ENCODE measurements around the gene DNAJC5.

The DNAJC5 gene

GRCh38 chr20:63953764-63954429 lies 59.0 kb downstream of the DNAJC5 start:
- Histone ChIP-seq H3K4me3 (ENCODE audit: low read depth, low read length) (no peak overlapping the region), H3K4me1 (ENCODE audit: control insufficient read depth, insufficient read depth, low read length) (peaks cover 39% of the 10 kb centered on the region), H3K36me3 (ENCODE audit: control insufficient read depth, insufficient read depth, low read length) (0 out of 2 replicates have a peak, but pooled peaks cover 3% of the 10 kb centered on the region), H3K27me3 (ENCODE audit: control insufficient read depth, insufficient read depth, low read length) (no peaks in the 10 kb centered on the region), H3K27ac (ENCODE audit: low read depth, low read length) (no peak overlapping the region), H3K9me3 (ENCODE audit: control insufficient read depth, insufficient read depth, low read depth, low read length) (no peaks in the 10 kb centered on the region), H3K9ac (ENCODE audit: low read length) (no peak overlapping the region)

- Histone ChIP-seq H3K4me3 (ENCODE audit: low read depth, low read length) (peak overlapping the region; percentile 100), H3K4me1 (ENCODE audit: control insufficient read depth, insufficient read depth, low read length) (peaks cover 35% of the 10 kb centered on the region), H3K9me3 (ENCODE audit: control insufficient read depth, insufficient read depth, low read depth, low read length) (no peaks in the 10 kb centered on the region), H3K27ac (ENCODE audit: low read depth, low read length) (peak overlapping the region; percentile 96), H3K27me3 (ENCODE audit: control insufficient read depth, insufficient read depth, low read length) (no peaks in the 10 kb centered on the region), H3K9ac (ENCODE audit: low read length) (peak overlapping the region; percentile 98), H3K36me3 (ENCODE audit: control insufficient read depth, insufficient read depth, low read length) (peaks cover 14% of the 10 kb centered on the region)
Measured at GRCh38 chr20:63955281-63955826, 60.4 kb downstream of the DNAJC5 start.

- H3K9ac ChIP-seq (ENCODE audit: low read length), result peak within 1 kb of the TSS; percentile 98
- peak within 1 kb of the TSS; percentile 100 for H3K4me3 ChIP-seq (ENCODE audit: low read depth, low read length)
- no peaks in the 10 kb centered on the region for H3K27me3 ChIP-seq (ENCODE audit: control insufficient read depth, insufficient read depth, low read length)
- peaks cover 15% of the 10 kb centered on the region for H3K36me3 ChIP-seq (ENCODE audit: control insufficient read depth, insufficient read depth, low read length)
- H3K27ac ChIP-seq (ENCODE audit: low read depth, low read length), result peak within 1 kb of the TSS; percentile 96
- H3K9me3 ChIP-seq (ENCODE audit: control insufficient read depth, insufficient read depth, low read depth, low read length), result no peaks in the 10 kb centered on the region
- peaks cover 35% of the 10 kb centered on the region for H3K4me1 ChIP-seq (ENCODE audit: control insufficient read depth, insufficient read depth, low read length)
Measured at GRCh38 chr20:63955827-63956663, 61.1 kb downstream of the DNAJC5 start, which contains the start of gene UCKL1. TSS of gene UCKL1 (minus strand) at chr20:63956416. CDS start at chr20:63956372, 44 bp downstream.

GRCh38 chr20:63956664-63957003 lies 61.7 kb downstream of the DNAJC5 start:
- Histone ChIP-seq H3K36me3 (ENCODE audit: control insufficient read depth, insufficient read depth, low read length) (peaks cover 21% of the 10 kb centered on the region), H3K27me3 (ENCODE audit: control insufficient read depth, insufficient read depth, low read length) (no peaks in the 10 kb centered on the region), H3K27ac (ENCODE audit: low read depth, low read length) (peak overlapping the region; percentile 59; the same call in 1 of the 2 replicates), H3K9me3 (ENCODE audit: control insufficient read depth, insufficient read depth, low read depth, low read length) (no peaks in the 10 kb centered on the region), H3K4me3 (ENCODE audit: low read depth, low read length) (peak overlapping the region; percentile 82), H3K9ac (ENCODE audit: low read length) (peak overlapping the region; percentile 62), H3K4me1 (ENCODE audit: control insufficient read depth, insufficient read depth, low read length) (peaks cover 35% of the 10 kb centered on the region)

GRCh38 chr20:63957004-63957689 lies 62.2 kb downstream of the DNAJC5 start:
- H3K27me3 ChIP-seq (ENCODE audit: control insufficient read depth, insufficient read depth, low read length), result no peaks in the 10 kb centered on the region
- peak overlapping the region; percentile 82 for H3K4me3 ChIP-seq (ENCODE audit: low read depth, low read length)
- H3K4me1 ChIP-seq (ENCODE audit: control insufficient read depth, insufficient read depth, low read length), result peaks cover 30% of the 10 kb centered on the region
- peak overlapping the region; percentile 59; the same call in 1 of the 2 replicates for H3K27ac ChIP-seq (ENCODE audit: low read depth, low read length)
- H3K36me3 ChIP-seq (ENCODE audit: control insufficient read depth, insufficient read depth, low read length), result peaks cover 26% of the 10 kb centered on the region
- peak overlapping the region; percentile 62 for H3K9ac ChIP-seq (ENCODE audit: low read length)
- no peaks in the 10 kb centered on the region for H3K9me3 ChIP-seq (ENCODE audit: control insufficient read depth, insufficient read depth, low read depth, low read length)

GRCh38 chr20:63957690-63958441 lies 62.9 kb downstream of the DNAJC5 start:
- Histone ChIP-seq H3K4me1 (ENCODE audit: control insufficient read depth, insufficient read depth, low read length) (peaks cover 30% of the 10 kb centered on the region), H3K27ac (ENCODE audit: low read depth, low read length) (peak overlapping the region; percentile 59; the same call in 1 of the 2 replicates), H3K9ac (ENCODE audit: low read length) (peak overlapping the region; percentile 62), H3K36me3 (ENCODE audit: control insufficient read depth, insufficient read depth, low read length) (peaks cover 34% of the 10 kb centered on the region), H3K4me3 (ENCODE audit: low read depth, low read length) (peak overlapping the region; percentile 82), H3K9me3 (ENCODE audit: control insufficient read depth, insufficient read depth, low read depth, low read length) (no peaks in the 10 kb centered on the region), H3K27me3 (ENCODE audit: control insufficient read depth, insufficient read depth, low read length) (no peaks in the 10 kb centered on the region)

- peaks cover 30% of the 10 kb centered on the region for H3K4me1 ChIP-seq (ENCODE audit: control insufficient read depth, insufficient read depth, low read length)
- H3K9ac ChIP-seq (ENCODE audit: low read length), result no peak overlapping the region
- H3K27ac ChIP-seq (ENCODE audit: low read depth, low read length), result no peak overlapping the region
- no peaks in the 10 kb centered on the region for H3K9me3 ChIP-seq (ENCODE audit: control insufficient read depth, insufficient read depth, low read depth, low read length)
- H3K4me3 ChIP-seq (ENCODE audit: low read depth, low read length), result no peak overlapping the region
- peaks cover 39% of the 10 kb centered on the region for H3K36me3 ChIP-seq (ENCODE audit: control insufficient read depth, insufficient read depth, low read length)
- no peaks in the 10 kb centered on the region for H3K27me3 ChIP-seq (ENCODE audit: control insufficient read depth, insufficient read depth, low read length)
Measured at GRCh38 chr20:63958471-63958870, 63.5 kb downstream of the DNAJC5 start.

- no peak overlapping the region for H3K27ac ChIP-seq (ENCODE audit: low read depth, low read length)
- H3K36me3 ChIP-seq (ENCODE audit: control insufficient read depth, insufficient read depth, low read length), result peaks cover 45% of the 10 kb centered on the region
- H3K4me3 ChIP-seq (ENCODE audit: low read depth, low read length), result no peak overlapping the region
Measured at GRCh38 chr20:63958964-63959698, 64.2 kb downstream of the DNAJC5 start.

GRCh38 chr20:63959699-63960075 lies 64.8 kb downstream of the DNAJC5 start:
- Histone ChIP-seq H3K4me3 (ENCODE audit: low read depth, low read length) (no peak overlapping the region), H3K27me3 (ENCODE audit: control insufficient read depth, insufficient read depth, low read length) (no peaks in the 10 kb centered on the region), H3K9ac (ENCODE audit: low read length) (no peak overlapping the region), H3K36me3 (ENCODE audit: control insufficient read depth, insufficient read depth, low read length) (peaks cover 46% of the 10 kb centered on the region), H3K27ac (ENCODE audit: low read depth, low read length) (no peak overlapping the region), H3K4me1 (ENCODE audit: control insufficient read depth, insufficient read depth, low read length) (peaks cover 20% of the 10 kb centered on the region), H3K9me3 (ENCODE audit: control insufficient read depth, insufficient read depth, low read depth, low read length) (no peaks in the 10 kb centered on the region)

More at GRCh38 chr20:63958964-63959698, 64.2 kb downstream of the DNAJC5 start:
- peaks cover 26% of the 10 kb centered on the region for H3K4me1 ChIP-seq (ENCODE audit: control insufficient read depth, insufficient read depth, low read length)
- H3K27me3 ChIP-seq (ENCODE audit: control insufficient read depth, insufficient read depth, low read length), result no peaks in the 10 kb centered on the region
- no peak overlapping the region for H3K9ac ChIP-seq (ENCODE audit: low read length)
- H3K9me3 ChIP-seq (ENCODE audit: control insufficient read depth, insufficient read depth, low read depth, low read length), result no peaks in the 10 kb centered on the region

Data from HUES6 (cell line).